WTC11 (cell line): Measurements from ENCODE around the gene LGALS13. TPM values are rescaled to one million over a fixed set of nuclear protein-coding genes. Genes with fewer than 3 reads are reported as not detected.

Experiments used
- ATAC-seq: fragments of 200-7000 bp; cut with Tn5 transposase; 2 replicates; pipeline ENCODE4 v1.10.0; 2021; ENCODE audit warnings: mild to moderate bottlenecking, moderate library complexity
- CTCF ChIA-PET: fragments of 300-600 bp; sonication (Branson Sonifier 250); formaldehyde crosslinking; loops from one replicate; lab custom pipeline; 2021; ENCODE audit warnings: antibody characterized with exemption; lab: Charles Lee
- POLR2A ChIA-PET: fragments of 350-600 bp; sonication (Branson Sonifier 250); formaldehyde crosslinking; loops from one replicate; lab custom pipeline; 2021; ENCODE audit warnings: antibody characterized with exemption; lab: Charles Lee
- DNase-seq: peaks from one replicate; pipeline ENCODE4 v3.0.0; 2021; ENCODE audit warnings: low spot score
- H3K27ac Mint-ChIP-seq: 2 replicates; pipeline ENCODE4 v1.8.0; 2021; ENCODE audit warnings: mixed read lengths
- H3K27me3 Mint-ChIP-seq: 2 replicates; pipeline ENCODE4 v1.8.0; 2021; ENCODE audit warnings: low read depth, mild to moderate bottlenecking, moderate library complexity, mixed read lengths
- H3K36me3 Mint-ChIP-seq: 2 replicates; pipeline ENCODE4 v1.8.0; 2021; ENCODE audit warnings: mixed read lengths
- H3K4me1 Mint-ChIP-seq: 2 replicates; pipeline ENCODE4 v1.8.0; 2022; ENCODE audit warnings: mixed read lengths
- H3K4me3 Mint-ChIP-seq: 2 replicates; pipeline ENCODE4 v1.8.0; 2021; ENCODE audit warnings: mild to moderate bottlenecking, moderate library complexity, mixed read lengths
- H3K9me3 Mint-ChIP-seq: 2 replicates; pipeline ENCODE4 v1.8.0; 2021; ENCODE audit warnings: mixed read lengths
- AFF4 ChIP-seq: sonication (generic); formaldehyde crosslinking; IDR thresholded peaks from 2 replicates; pipeline ENCODE4 v1.8.1; 2023; ENCODE audit warnings: mild to moderate bottlenecking, missing genetic modification reagents, borderline replicate concordance
- ATF1 ChIP-seq: sonication (generic); formaldehyde crosslinking; IDR thresholded peaks from 2 replicates; pipeline ENCODE4 v1.8.1; 2023; ENCODE audit warnings: mild to moderate bottlenecking, moderate library complexity, missing genetic modification reagents
- ERG ChIP-seq: fragments of 250-450 bp; sonication (Bioruptor Pico); IDR thresholded peaks from 2 replicates; pipeline ENCODE4 v1.8.0; 2021; ENCODE audit warnings: mild to moderate bottlenecking
- ESRRA ChIP-seq: sonication (generic); formaldehyde crosslinking; IDR thresholded peaks from 2 replicates; pipeline ENCODE4 v1.8.1; 2022; ENCODE audit warnings: mild to moderate bottlenecking, missing genetic modification reagents, borderline replicate concordance
- FOXJ3 ChIP-seq: sonication (generic); formaldehyde crosslinking; IDR thresholded peaks from 2 replicates; pipeline ENCODE4 v1.9.0; 2021; ENCODE audit warnings: missing genetic modification reagents, mild to moderate bottlenecking, borderline replicate concordance
- HMGA2 ChIP-seq: fragments of 250-450 bp; sonication (Bioruptor Pico); IDR thresholded peaks from 2 replicates; pipeline ENCODE4 v1.4.0; 2021; ENCODE audit warnings: mild to moderate bottlenecking, moderate library complexity
- IRF2 ChIP-seq: sonication (generic); formaldehyde crosslinking; IDR thresholded peaks from 2 replicates; pipeline ENCODE4 v1.8.0; 2022; ENCODE audit warnings: low read depth, missing genetic modification reagents, borderline replicate concordance
- JUN ChIP-seq: sonication (generic); formaldehyde crosslinking; IDR thresholded peaks from 2 replicates; pipeline ENCODE4 v1.8.0; 2023; ENCODE audit warnings: mild to moderate bottlenecking, missing genetic modification reagents
- MYBL2 ChIP-seq: sonication (generic); formaldehyde crosslinking; IDR thresholded peaks from 2 replicates; pipeline ENCODE4 v1.8.1; 2023; ENCODE audit warnings: mild to moderate bottlenecking, moderate library complexity, missing genetic modification reagents
- NFATC4 ChIP-seq: fragments of 250-450 bp; sonication (Bioruptor Pico); IDR thresholded peaks from 2 replicates; pipeline ENCODE4 v1.9.0; 2021; ENCODE audit warnings: mild to moderate bottlenecking
- NR1H2 ChIP-seq: sonication (generic); formaldehyde crosslinking; IDR thresholded peaks from 2 replicates; pipeline ENCODE4 v1.9.0; 2021; ENCODE audit warnings: mild to moderate bottlenecking, moderate library complexity, missing genetic modification reagents
- NR3C1 ChIP-seq: sonication (generic); formaldehyde crosslinking; conservative IDR thresholded peaks from 2 replicates; pipeline ENCODE4 v1.8.1; 2023; ENCODE audit warnings: low read depth, mild to moderate bottlenecking, missing genetic modification reagents
- SMAD3 ChIP-seq: sonication (generic); formaldehyde crosslinking; IDR thresholded peaks from 2 replicates; pipeline ENCODE4 v1.8.0; 2022; ENCODE audit warnings: missing genetic modification reagents, mild to moderate bottlenecking, borderline replicate concordance
- TCF7 ChIP-seq: sonication (generic); formaldehyde crosslinking; IDR thresholded peaks from 2 replicates; pipeline ENCODE4 v1.8.0; 2022; ENCODE audit warnings: mild to moderate bottlenecking, low read depth, missing genetic modification reagents, moderate library complexity
- TEAD1 ChIP-seq: sonication (generic); formaldehyde crosslinking; IDR thresholded peaks from 2 replicates; pipeline ENCODE4 v1.8.0; 2022; ENCODE audit warnings: mild to moderate bottlenecking, missing genetic modification reagents
- USF1 ChIP-seq: sonication (generic); formaldehyde crosslinking; IDR thresholded peaks from 2 replicates; pipeline ENCODE4 v1.8.0; 2022; ENCODE audit warnings: mild to moderate bottlenecking, missing genetic modification reagents
- ZNF121 ChIP-seq: sonication (generic); formaldehyde crosslinking; IDR thresholded peaks from 2 replicates; pipeline ENCODE4 v1.8.0; 2023; ENCODE audit warnings: missing genetic modification reagents
- ZNF232 ChIP-seq: sonication (generic); formaldehyde crosslinking; IDR thresholded peaks from 2 replicates; pipeline ENCODE4 v1.8.0; 2022; ENCODE audit warnings: mild to moderate bottlenecking, missing genetic modification reagents
- ZNF281 ChIP-seq: sonication (generic); formaldehyde crosslinking; IDR thresholded peaks from 2 replicates; pipeline ENCODE4 v1.8.0; 2023; ENCODE audit warnings: mild to moderate bottlenecking, missing genetic modification reagents
- total RNA-seq: library from RNA; stranded (reverse); gene quantifications from 3 replicates; pipeline ENCODE4 v1.2.3, GENCODE V29; 2021

Gene LGALS13
- total RNA-seq, 1 experiment from 2014 or later, result not detected

GRCh38 chr19:39563408-39563807, 38.9 kb upstream of the LGALS13 start:
- CTCF ChIA-PET, result interaction anchor here (1.3 to 2.7 kb wide), 2 partner anchors 12 to 183 kb away, joined by 3 to 10 read pairs; no protein-coding TSS in a partner anchor
- Mint-ChIP-seq H3K9me3 (no peaks in the 10 kb centered on the region), H3K27ac (no peak overlapping the region), H3K4me3 (no peak overlapping the region), H3K4me1 (no peaks in the 10 kb centered on the region), H3K36me3 (no peaks in the 10 kb centered on the region), H3K27me3 (peaks cover 23% of the 10 kb centered on the region)
- DNase-seq (no peak), ATAC-seq (no peak)
- POLR2A ChIA-PET, result no interaction called here
- TF ChIP-seq MYBL2 (no peak), TCF7 (no peak), HMGA2 (no peak), IRF2 (CRISPR knock-in tag) (no peak), AFF4 (CRISPR knock-in tag) (no peak), FOXJ3 (CRISPR knock-in tag) (no peak), SMAD3 (CRISPR knock-in tag) (no peak), NR3C1 (CRISPR knock-in tag) (no peak), ZNF232 (no peak), NR1H2 (CRISPR knock-in tag) (no peak)

- Mint-ChIP-seq H3K9me3 (no peaks in the 10 kb centered on the region), H3K4me3 (no peak overlapping the region), H3K27me3 (peaks cover 21% of the 10 kb centered on the region), H3K4me1 (no peaks in the 10 kb centered on the region), H3K36me3 (no peaks in the 10 kb centered on the region), H3K27ac (no peak overlapping the region)
- ATAC-seq (no peak), DNase-seq (no peak)
- CTCF ChIA-PET, result no interaction called here
- TF ChIP-seq TEAD1 (CRISPR knock-in tag) (no peak), ZNF281 (CRISPR knock-in tag) (no peak), ATF1 (no peak), USF1 (CRISPR knock-in tag) (no peak)
- POLR2A ChIA-PET, result no interaction called here
These were observed 36.3 kb upstream of the LGALS13 start for GRCh38 chr19:39566064-39566463.

- TF ChIP-seq NFATC4 (CRISPR knock-in tag) (no peak), ERG (CRISPR knock-in tag) (no peak), JUN (CRISPR knock-in tag) (no peak), ZNF121 (CRISPR knock-in tag) (no peak), ESRRA (CRISPR knock-in tag) (no peak)
- Mint-ChIP-seq H3K27me3 (peaks cover 33% of the 10 kb centered on the region), H3K27ac (no peak overlapping the region), H3K4me1 (no peaks in the 10 kb centered on the region), H3K4me3 (no peak overlapping the region), H3K9me3 (peaks cover 14% of the 10 kb centered on the region), H3K36me3 (no peaks in the 10 kb centered on the region)
- POLR2A ChIA-PET, result no interaction called here
- CTCF ChIA-PET, result no interaction called here
- ATAC-seq, result no peak
- no peak for DNase-seq
These were observed 33.7 kb upstream of the LGALS13 start for GRCh38 chr19:39568604-39569003.
